Ecto neural progenitor cell (in vitro differentiated cells): ENCODE data around the gene DENND2A.
"Not testable (repeated sequence)": the region's sequence is repeated elsewhere in the genome, so short reads cannot be mapped to it uniquely, and the experiment has no call there.

Experiments
- DNase-seq: peaks from one replicate; pipeline ENCODE4 v3.0.0-alpha.2; 2018; ENCODE audit warnings: low spot score

DENND2A gene

DNA sequence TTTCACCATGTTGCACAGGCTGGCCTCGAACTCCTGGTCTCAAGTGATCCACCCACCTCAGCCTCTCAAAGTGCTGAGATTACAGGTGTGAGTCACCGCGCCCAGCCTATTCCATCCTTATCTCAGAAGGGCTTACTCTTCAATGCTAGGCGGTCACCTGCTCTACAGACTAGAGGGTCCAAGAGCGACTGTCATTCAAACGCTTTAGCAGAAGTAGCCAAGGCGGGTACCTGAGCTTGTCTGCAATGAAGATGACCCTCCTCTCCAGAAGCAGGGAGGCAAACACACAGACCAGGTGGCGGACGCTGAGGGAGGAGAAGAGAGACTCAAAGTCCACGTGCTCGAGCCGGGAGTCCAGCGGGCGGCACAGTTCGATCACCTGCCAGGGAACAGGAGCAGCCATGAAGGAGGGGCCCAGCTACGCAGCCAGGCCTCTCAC, 96.2 kb downstream of the DENND2A start:
- DNase-seq = no peak

DNA sequence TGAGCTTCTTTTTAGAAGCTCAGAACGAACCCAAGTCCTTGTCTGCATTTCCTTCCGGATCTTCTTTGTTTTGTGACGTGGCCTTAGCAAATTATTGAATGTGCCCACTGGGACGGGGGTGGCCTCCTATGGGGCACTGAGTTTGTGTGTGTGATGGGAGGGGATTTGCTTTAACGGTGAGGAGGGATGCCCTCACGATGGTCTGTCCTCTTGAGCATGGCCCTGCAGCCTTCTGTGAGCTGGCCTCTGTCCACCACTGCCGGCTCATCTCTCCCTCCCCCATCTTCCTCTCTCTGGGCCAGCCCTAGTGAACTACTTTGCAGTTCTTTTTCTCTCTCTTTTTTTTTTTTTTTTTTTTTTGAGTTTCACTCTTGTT, 98.4 kb downstream of the DENND2A start:
- DNase-seq = no peak

- DNase-seq = peak; percentile 73
These were observed 98.9 kb downstream of the DENND2A start for GRCh38 chr7:140541513-140542227.

GRCh38 chr7:140541176-140541512, 99.5 kb downstream of the DENND2A start:
- no peak for DNase-seq

DNA sequence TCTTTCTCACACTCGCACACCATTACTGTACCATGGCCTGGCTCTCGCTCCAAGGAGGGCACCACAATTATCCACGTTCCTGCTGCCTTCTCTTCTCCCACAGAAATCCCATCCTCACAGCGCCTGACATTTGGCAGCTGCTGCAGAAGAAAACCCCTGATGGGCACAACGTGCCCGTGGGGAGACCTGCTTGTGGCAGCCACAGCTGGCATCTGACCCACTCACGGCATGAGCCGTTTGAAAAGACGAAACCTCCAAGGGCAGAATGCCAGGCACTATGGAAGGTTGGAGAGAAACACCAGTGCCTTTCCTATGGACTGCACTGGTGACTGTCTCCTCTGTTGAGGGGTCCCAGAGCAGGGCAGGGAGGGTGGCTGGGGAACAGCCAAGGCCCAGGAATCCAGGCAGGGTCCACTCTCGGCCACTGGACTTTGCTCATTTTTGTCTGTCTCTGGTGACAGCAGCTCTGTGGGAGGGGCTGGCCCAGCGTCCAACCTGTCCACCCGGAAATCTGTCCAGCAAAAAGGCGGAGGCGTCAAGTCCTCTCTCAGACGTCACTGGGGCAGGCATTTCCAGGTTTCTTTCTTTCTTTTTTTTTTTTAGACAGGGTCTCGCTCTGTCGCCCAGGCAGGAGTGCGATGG, 100.4 kb downstream of the DENND2A start:
- DNase-seq = no peak

GRCh38 chr7:140539461-140539860, 101.2 kb downstream of the DENND2A start:
- DNase-seq = no peak

GRCh38 chr7:140537750-140538482, 102.7 kb downstream of the DENND2A start:
- no peak for DNase-seq

DNA sequence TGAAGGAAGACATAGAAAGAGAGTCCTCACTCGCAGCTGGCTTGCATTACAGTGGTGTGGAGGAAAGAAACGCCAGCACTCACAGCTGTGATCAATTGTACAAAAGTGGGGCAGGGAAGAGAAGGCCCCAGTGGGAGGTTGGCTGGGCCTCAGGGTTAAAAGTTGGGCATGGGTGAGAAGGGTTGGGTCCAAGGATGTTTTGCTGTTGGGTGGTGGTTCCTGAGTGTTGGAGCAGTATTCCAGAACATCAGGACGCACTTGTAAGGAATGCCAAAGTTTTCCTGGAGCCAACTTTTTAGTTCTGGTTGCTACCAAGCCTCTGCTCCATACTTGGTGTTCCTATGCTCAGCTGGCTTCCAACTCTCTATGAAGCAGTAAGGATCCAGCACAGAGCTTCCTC, 105.9 kb downstream of the DENND2A start:
- DNase-seq = no peak

DNA sequence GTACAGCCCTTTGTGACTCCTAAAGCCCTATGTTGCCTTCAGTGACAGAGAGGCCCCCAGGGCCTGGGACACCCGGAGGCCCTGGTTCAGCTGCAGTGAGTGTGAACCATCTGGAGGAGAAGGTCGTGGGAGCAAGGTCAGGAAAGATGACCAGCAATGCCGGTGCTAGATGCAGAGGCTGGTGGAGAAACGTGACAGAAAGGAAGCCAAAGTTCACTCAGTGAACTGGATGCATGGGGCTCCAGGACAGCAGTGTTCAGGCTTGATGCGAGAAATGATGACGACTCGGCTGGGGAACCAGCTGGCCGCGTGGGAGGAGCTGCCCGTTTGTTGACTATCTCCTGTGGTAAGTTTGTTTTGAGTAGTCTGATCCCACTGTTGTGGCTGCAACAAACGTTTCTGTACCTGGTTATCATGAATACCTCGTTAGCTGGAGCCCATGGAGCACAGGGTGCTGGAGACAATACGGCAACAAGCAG, 107.2 kb downstream of the DENND2A start:
- DNase-seq = no peak

DNA sequence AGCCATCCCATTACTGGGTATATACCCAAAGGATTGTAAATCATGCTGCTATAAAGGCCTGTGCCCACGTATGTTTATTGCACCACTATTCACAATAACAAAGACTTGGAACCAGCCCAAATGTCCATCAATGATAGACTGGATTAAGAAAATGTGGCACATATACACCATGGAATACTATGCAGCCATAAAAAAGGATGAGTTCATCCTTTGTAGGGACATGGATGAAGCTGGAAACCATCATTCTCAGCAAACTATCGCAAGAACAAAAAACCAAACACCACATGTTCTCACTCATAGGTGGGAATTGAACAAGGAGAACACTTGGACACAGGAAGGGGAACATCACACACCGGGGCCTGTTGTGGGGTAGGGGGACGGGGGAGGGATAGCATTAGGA, 111.2 kb downstream of the DENND2A start:
- not testable (repeated sequence) for DNase-seq

DNA sequence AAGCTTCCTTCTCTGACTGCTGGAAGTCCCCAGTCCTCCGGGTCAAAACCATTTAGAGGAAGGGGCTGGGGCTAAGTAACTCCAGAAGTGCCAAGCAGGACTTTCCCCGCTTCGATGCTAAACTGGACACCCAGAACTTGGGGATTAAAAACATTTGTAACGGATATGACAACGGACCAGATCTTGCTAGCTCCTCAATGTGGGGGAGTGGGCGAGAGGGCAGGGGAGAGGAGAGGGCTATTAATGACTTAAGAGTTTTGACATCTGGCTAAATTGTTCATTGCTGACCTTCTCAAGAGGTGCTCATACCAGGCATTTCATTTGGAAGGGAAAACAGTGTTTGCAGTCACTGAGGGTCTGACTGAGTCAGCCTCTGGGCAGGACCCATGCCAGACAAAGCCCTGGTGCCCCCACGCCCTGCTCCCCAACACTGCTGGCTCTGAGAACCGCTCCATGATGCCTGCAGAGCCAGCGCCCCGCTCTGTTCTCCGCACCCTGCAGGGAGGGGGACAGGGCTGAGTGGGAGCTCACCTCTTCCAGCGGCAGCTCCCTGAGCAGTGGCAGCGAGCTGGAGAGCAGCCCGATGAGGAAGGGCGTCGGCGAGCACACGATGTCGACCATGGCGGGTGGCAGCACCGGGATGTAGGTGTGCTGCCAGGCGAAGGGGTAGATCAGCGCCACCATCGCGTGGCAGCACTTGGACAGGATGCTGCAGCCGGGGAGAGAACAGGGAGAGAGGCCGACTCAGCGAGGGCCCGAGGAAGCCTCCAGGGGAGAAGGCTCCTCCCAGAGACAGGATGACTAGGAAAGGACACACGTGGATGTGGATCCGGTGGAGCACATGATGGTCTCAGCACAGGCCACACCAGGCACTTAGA, 113.6 kb downstream of the DENND2A start:
- no peak for DNase-seq

- DNase-seq = no peak
These were observed 114.4 kb downstream of the DENND2A start for GRCh38 chr7:140526214-140526613.

GRCh38 chr7:140525743-140526142, 114.9 kb downstream of the DENND2A start:
- no peak for DNase-seq

DNA sequence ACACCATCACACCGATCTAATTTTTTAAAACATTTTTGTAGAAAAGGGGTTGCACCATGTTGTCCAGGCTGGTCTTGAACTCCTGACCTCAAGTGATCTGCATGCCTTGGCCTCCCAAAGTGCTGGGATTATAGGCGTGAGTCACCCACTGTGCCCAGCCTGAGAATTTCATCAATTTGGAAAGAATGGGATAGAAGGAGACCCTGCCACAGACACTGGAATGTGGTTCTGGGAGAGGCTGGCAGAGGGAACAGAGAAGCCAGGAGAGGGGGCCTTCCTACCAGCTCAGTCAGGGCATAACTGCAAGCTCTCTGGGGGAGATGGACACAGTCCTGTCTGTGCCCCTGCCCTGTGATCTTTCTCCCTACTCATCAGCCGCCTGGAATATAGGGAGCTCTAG, 119.2 kb downstream of the DENND2A start:
- DNase-seq = no peak

- no peak for DNase-seq
These were observed 121.6 kb downstream of the DENND2A start for GRCh38 chr7:140519007-140519399.

DNA sequence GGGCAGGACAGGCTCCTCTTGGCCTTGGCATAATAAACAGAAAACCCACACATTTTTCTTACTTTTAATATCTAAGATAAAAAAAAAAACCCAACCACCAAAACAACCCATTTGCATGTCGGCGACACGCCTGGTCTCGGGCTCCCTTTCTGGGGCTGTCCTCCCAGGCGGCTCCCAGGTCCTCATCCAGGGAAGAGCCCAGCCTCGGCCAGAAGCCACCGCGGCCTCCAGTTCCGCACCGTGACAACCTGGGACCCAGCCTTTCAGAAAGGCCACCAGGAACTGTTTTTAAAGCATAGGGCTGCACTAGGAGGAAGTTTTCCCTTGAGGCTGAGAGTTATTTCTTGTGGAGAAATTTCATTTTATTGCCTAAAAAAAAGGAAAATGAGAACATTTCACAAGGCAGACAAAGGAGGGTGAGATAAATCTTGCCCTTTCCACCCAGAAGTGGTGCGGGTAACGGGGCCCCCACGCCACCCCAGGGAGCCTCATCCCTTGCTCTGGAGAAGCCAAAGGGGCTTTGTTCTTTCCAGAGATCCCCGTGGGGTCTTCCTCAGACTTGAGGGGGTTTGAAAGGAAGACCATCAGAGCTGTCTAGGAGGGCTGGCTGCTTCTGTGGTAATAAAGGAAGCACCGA, 122.1 kb downstream of the DENND2A start:
- DNase-seq = no peak

DNA sequence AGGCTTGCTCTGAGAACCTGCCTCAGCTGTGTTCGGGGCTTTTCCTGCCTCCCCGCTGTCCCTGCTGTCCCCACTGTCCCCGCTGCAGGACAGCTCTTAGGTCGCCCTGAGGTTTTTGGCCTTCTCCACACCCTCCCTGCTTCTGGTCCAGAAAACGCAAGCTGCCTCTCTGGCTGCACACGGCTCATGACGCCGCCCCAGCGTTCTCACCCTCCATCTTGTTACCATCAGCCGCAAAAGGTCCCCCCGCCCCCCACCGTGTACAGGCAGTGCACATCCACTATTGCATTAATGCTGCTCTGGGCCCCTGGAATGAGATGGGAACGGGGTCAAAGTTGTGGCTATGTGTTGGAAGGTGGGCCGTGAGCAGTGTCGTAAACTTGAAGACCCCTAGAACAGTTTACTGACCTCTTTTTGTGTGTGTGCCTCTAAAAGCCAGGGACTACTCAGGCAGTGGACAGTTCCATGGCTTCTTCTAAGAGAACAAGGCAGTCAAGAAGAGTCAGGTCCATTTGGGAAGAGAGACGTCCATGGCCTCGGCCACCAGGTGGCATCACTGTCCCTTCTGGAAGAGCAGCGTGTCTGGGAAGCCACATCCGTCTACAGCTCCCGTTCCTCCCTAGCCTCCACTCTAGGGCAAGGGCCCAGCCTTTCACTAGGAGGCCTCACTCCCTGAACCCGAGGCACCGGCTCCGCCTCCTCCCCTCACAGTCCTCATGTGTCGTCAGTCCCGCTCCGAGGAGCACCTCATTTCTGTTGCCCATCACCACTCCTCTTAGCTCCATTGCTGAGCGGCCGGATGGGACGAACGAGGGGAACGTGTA, 122.9 kb downstream of the DENND2A start:
- DNase-seq = peak; percentile 91

DNA sequence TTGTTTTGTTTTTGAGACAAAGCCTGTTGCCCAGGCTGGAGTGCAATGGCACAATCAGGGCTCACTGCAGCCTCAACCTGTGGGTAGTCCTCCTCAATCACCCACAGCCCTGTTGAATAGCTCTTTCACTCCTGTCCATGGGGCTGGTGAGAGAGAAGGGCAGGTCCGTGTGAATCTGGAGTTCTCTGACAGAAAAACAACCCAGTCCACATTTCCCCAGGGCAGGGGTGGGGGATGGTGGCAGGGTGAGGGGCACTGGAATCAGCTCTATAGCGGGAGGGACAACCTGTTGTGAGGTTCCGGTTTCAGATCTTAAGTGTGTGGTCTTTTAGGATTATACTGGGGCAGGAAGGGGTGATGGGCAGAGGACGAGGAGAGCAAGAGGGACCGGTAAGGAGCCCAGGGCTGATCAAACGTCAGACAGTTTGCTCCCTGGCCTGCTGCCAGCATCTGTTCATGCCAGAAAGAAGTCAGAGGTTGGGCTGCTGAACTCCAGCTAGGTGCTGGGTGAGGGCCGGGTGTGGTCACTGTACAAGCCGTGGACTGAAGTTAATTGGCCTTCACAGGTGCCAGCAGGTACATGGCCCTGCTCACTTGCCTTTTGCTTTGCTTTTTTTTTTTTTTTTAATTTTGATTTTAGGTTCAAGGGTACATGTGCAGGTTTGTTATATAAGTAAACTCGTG, 128.2 kb downstream of the DENND2A start:
- DNase-seq = no peak

DNA sequence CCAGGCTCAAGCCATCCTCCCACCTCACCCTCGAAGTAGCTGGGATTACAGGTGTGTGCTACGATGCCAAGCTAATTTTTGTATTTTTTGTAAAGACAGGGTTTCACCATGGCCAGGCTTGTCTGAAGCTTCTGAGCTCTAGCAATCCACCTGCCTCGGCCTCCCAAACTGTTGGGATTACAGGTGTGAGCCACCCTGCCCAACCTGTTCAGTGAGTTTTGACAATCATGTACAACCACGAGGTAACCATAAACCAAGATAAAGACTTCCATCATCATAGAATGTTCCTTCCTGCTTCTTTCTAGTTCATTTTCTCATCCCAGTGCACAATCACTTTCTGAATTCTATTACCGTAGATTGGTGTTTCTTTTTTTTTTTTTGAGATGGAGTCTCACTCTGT, 130.8 kb downstream of the DENND2A start:
- no peak for DNase-seq

DNA sequence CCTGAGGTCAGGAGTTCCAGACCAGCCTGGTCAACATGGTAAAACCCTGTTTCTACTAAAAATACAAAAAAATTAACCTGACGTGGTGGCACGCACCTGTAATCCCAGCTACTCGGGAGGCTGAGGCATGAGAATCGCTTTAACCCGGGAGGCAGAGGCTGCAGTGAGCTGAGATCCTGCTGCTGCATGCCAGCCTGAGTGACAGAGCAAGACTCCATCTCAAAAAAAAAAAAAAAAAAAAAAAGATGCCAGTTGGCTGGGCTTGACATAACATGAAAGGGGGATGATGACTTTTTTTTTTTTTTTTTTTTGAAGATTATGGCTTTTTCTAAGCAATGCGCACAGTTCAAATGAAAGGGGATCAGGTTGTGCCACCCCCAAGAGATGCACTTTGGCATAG, 133.1 kb downstream of the DENND2A start:
- DNase-seq = not testable (repeated sequence)
